Sigmoid colon (tissue), 4 donors: ENCODE data around the gene TXLNB.

Experiments used
- CTCF ChIP-seq, 4 experiments: fragments of 450-650 bp in 3 of 4; fragments of 200-600 bp in 1 of 4; IDR thresholded peaks; one replicate each; pipeline ENCODE4 v1.5.1; 2016 to 2019; ENCODE audit warnings: antibody characterized with exemption in 4 of 4, mild to moderate bottlenecking in 3 of 4, moderate library complexity in 2 of 4
- EP300 ChIP-seq, 4 donors: sonication (generic); formaldehyde crosslinking; IDR thresholded peaks; one replicate each; pipeline ENCODE4 v1.6.1; 2017; ENCODE audit warnings: antibody characterized with exemption in 4 of 4
- POLR2A ChIP-seq, 2 donors: fragments of 450-650 bp; IDR thresholded peaks; one replicate each; pipeline ENCODE4 v1.6.1; 2016; ENCODE audit warnings: antibody characterized with exemption in 2 of 2, mild to moderate bottlenecking in 2 of 2, moderate library complexity in 2 of 2

- TF ChIP-seq CTCF (IDR thresholded peaks at IDR 0.05) (no peak), EP300 (IDR thresholded peaks at IDR 0.05) (no peak), POLR2A (IDR thresholded peaks at IDR 0.05) (no peak)
Observed at GRCh38 chr6:139329224-139329623, 37.4 kb upstream of the TXLNB start.
